HCT116 (cell line): ENCODE results near the gene PCBP3. TPM values are rescaled to one million over a fixed set of nuclear protein-coding genes. Genes with fewer than 3 reads are reported as not detected.

Experiments
- ATAC-seq: fragments of 200-7000 bp; cut with Tn5 transposase; 2 replicates; pipeline ENCODE4 v1.9.1; 2020; ENCODE audit warnings: mild to moderate bottlenecking, moderate library complexity
- BruUV-seq: library from RNA; stranded (reverse); fragments of 400-500 nt; replicated peaks from 2 replicates; lab custom pipeline; 2021; lab: Mats Ljungman, UMichigan
- CTCF ChIA-PET: fragments of 300-600 bp; sonication (Branson Sonifier 250); formaldehyde crosslinking; loops from one replicate; lab custom pipeline; 2021; ENCODE audit warnings: antibody characterized with exemption; lab: Charles Lee
- POLR2A ChIA-PET: fragments of 300-600, 350-600 bp; sonication (Branson Sonifier 250); formaldehyde crosslinking; loops from one replicate; lab custom pipeline; 2021; ENCODE audit warnings: antibody characterized with exemption; lab: Charles Lee
- RAD21 ChIA-PET, 2 experiments: fragments of 300-600 bp; sonication (Branson Sonifier 250); formaldehyde crosslinking; loops; one replicate each; lab custom pipeline; 2023; ENCODE audit warnings: low total read pairs in 2 of 2; ENCODE audit not compliant: uncharacterized antibody in 2 of 2, unreplicated experiment in 2 of 2, low non-redundant PET in 1 of 2; lab: Charles Lee
- DNase-seq: peaks from one replicate; pipeline ENCODE4 v3.0.0-alpha.2; 2010; ENCODE audit warnings: low read depth, low spot score
- H2AFZ ChIP-seq: fragments of 200-600 bp; shearing (Covaris generic), sonication (generic); 2 replicates; pipeline ENCODE4 v1.6.1; 2017; ENCODE audit warnings: low read depth, mixed run types, mixed read lengths, antibody characterized with exemption, low read length; ENCODE audit not compliant: poor library complexity, severe bottlenecking
- H3K27ac ChIP-seq: 2 replicates; pipeline ENCODE4 v1.5.1; 2012; ENCODE audit warnings: low read depth, low read length
- H3K27me3 ChIP-seq: fragments of 200-600 bp; sonication (generic); 2 replicates; pipeline ENCODE4 v1.6.1; 2016; ENCODE audit warnings: mixed run types, low read length, mixed read lengths; ENCODE audit not compliant: insufficient read depth
- H3K36me3 ChIP-seq, 2 experiments: fragments of 200-500 bp in 1 of 2; fragments of 200-600 bp in 1 of 2; sonication (Bioruptor generic) in 1 of 2; sonication (generic) in 1 of 2; 2 replicates each; pipeline versions ENCODE4 v1.5.1 to v1.6.1; 2014 to 2016; ENCODE audit warnings: low read length in 2 of 2, inconsistent platforms in 1 of 2, mixed read lengths in 1 of 2, mixed run types in 1 of 2; ENCODE audit not compliant: insufficient read depth in 2 of 2, control insufficient read depth in 1 of 2
- H3K4me1 ChIP-seq, 2 experiments: fragments of 200-600 bp in 1 of 2; sonication (generic) in 1 of 2; 2 replicates each; pipeline versions ENCODE4 v1.5.1 to v1.6.1; 2012 to 2017; ENCODE audit warnings: low read length in 2 of 2, inconsistent platforms in 1 of 2, mild to moderate bottlenecking in 1 of 2, mixed read lengths in 1 of 2, mixed run types in 1 of 2, moderate library complexity in 1 of 2; ENCODE audit not compliant: insufficient read depth in 2 of 2, control insufficient read depth in 1 of 2
- H3K4me2 ChIP-seq: fragments of 200-600 bp; sonication (generic); 2 replicates; pipeline ENCODE4 v1.6.1; 2017; ENCODE audit warnings: mixed run types, low read length, mixed read lengths
- H3K4me3 ChIP-seq, 2 experiments: fragments of 200-600 bp in 1 of 2; sonication (generic) in 1 of 2; replicated peaks in 1 of 2; 2 replicates each; pipeline ENCODE4 v1.5.1; 2011 to 2016; ENCODE audit warnings: low read length in 2 of 2, control low read depth in 1 of 2, low read depth in 1 of 2, mild to moderate bottlenecking in 1 of 2, mixed read lengths in 1 of 2, mixed run types in 1 of 2
- H3K79me2 ChIP-seq: fragments of 200-600 bp; sonication (generic); 2 replicates; pipeline ENCODE4 v1.6.1; 2017; ENCODE audit warnings: mild to moderate bottlenecking, mixed run types, low read length, moderate library complexity, mixed read lengths; ENCODE audit not compliant: insufficient read depth
- H3K9ac ChIP-seq: fragments of 200-600 bp; sonication (generic); 2 replicates; pipeline ENCODE4 v1.6.1; 2016; ENCODE audit warnings: low read length, mixed read lengths
- H3K9me2 ChIP-seq: fragments of 200-600 bp; sonication (generic), shearing (Covaris generic); 2 replicates; pipeline ENCODE4 v1.6.1; 2017; ENCODE audit warnings: mixed run types, mild to moderate bottlenecking, moderate library complexity; ENCODE audit not compliant: insufficient read depth
- H3K9me3 ChIP-seq, 2 experiments: fragments of 200-500 bp in 1 of 2; fragments of 200-600 bp in 1 of 2; sonication (Bioruptor generic) in 1 of 2; sonication (generic) in 1 of 2; 2 replicates each; pipeline ENCODE4 v1.6.1; 2014 to 2017; ENCODE audit warnings: low read length in 2 of 2, mixed read lengths in 2 of 2, inconsistent platforms in 1 of 2, low read depth in 1 of 2, mild to moderate bottlenecking in 1 of 2, mixed run types in 1 of 2, moderate library complexity in 1 of 2; ENCODE audit not compliant: control insufficient read depth in 1 of 2, insufficient read depth in 1 of 2
- H4K20me1 ChIP-seq: fragments of 200-600 bp; sonication (generic), shearing (Covaris generic); 2 replicates; pipeline ENCODE4 v1.6.1; 2017; ENCODE audit warnings: mixed run types, mild to moderate bottlenecking, moderate library complexity; ENCODE audit not compliant: insufficient read depth
- CBX3 ChIP-seq: IDR thresholded peaks from 2 replicates; pipeline ENCODE4 v1.6.1; 2012; ENCODE audit warnings: low read depth
- CEBPB ChIP-seq: IDR thresholded peaks from 2 replicates; pipeline ENCODE4 v1.6.1; 2012; ENCODE audit warnings: low read depth
- ELF1 ChIP-seq: IDR thresholded peaks from 2 replicates; pipeline ENCODE4 v1.6.1; 2012; ENCODE audit warnings: low read depth, borderline replicate concordance
- EZH2 ChIP-seq: fragments of 200-600 bp; sonication (generic); IDR thresholded peaks from 2 replicates; pipeline ENCODE4 v1.6.1; 2017; ENCODE audit warnings: antibody characterized with exemption, mixed run types
- EZH2phosphoT487 ChIP-seq: fragments of 200-600 bp; IDR thresholded peaks from 2 replicates; pipeline ENCODE4 v1.6.1; 2018; ENCODE audit warnings: antibody characterized with exemption, borderline replicate concordance
- JUND ChIP-seq: IDR thresholded peaks from 2 replicates; pipeline ENCODE4 v1.6.1; 2012
- MAX ChIP-seq: IDR thresholded peaks from 2 replicates; pipeline ENCODE4 v1.6.1; 2012
- POLR2A ChIP-seq: IDR thresholded peaks from 2 replicates; pipeline ENCODE4 v1.7.0; 2011; ENCODE audit warnings: borderline replicate concordance; ENCODE audit not compliant: insufficient read depth, insufficient read length; ENCODE audit errors: extremely low read depth
- POLR2AphosphoS5 ChIP-seq: IDR thresholded peaks from 2 replicates; pipeline ENCODE4 v1.6.1; 2011; ENCODE audit warnings: mild to moderate bottlenecking, low read depth, low read length, moderate library complexity
- SIN3A ChIP-seq: IDR thresholded peaks from 2 replicates; pipeline ENCODE4 v1.6.1; 2012; ENCODE audit warnings: low read depth
- SP1 ChIP-seq: IDR thresholded peaks from 2 replicates; pipeline ENCODE4 v1.6.1; 2012; ENCODE audit warnings: low read depth
- SRF ChIP-seq: IDR thresholded peaks from 2 replicates; pipeline ENCODE4 v1.6.1; 2012; ENCODE audit warnings: low read depth
- YY1 ChIP-seq: IDR thresholded peaks from 2 replicates; pipeline ENCODE4 v1.6.1; 2011; ENCODE audit warnings: low read length, low read depth, moderate library complexity, mild to moderate bottlenecking; ENCODE audit not compliant: insufficient replicate concordance; ENCODE audit errors: extremely low read depth
- ZFX ChIP-seq: fragments of 450-650 bp; IDR thresholded peaks from 2 replicates; pipeline ENCODE4 v1.6.1; 2017
- ZNF274 ChIP-seq: fragments of 200-500 bp; sonication (Bioruptor generic); IDR thresholded peaks from 2 replicates; pipeline ENCODE4 v1.6.1; 2014; ENCODE audit warnings: mild to moderate bottlenecking, low read depth, low read length, inconsistent platforms
- intact Hi-C: fragments of 100-400 bp; cut with micrococcal nuclease; formaldehyde crosslinking; loops from 2 replicates; pipeline ENCODE4 v1.10.0; 2022
- total RNA-seq: library from RNA; stranded (reverse); gene quantifications from one replicate; pipeline ENCODE4 v1.2.1, GENCODE V29; 2021; ENCODE audit not compliant: unreplicated experiment
- TF ChIP-seq, protein P1 (sequence below): IDR thresholded peaks from 2 replicates; pipeline ENCODE4 v1.6.1; 2011; ENCODE audit warnings: mild to moderate bottlenecking, low read length, moderate library complexity; ENCODE audit not compliant: insufficient replicate concordance; ENCODE audit errors: extremely low read depth

The PCBP3 gene
- total RNA-seq, 1 experiment from 2014 or later: 3.1 TPM

GRCh38 chr21:45911806-45912325, 268.3 kb downstream of the PCBP3 start:
- no peak for TF ChIP-seq CEBPB
- no peak for TF ChIP-seq ZFX
- TF ChIP-seq EZH2phosphoT487: no peak
- TF ChIP-seq MAX: no peak
- TF ChIP-seq JUND: no peak
- TF ChIP-seq SRF: no peak
- TF ChIP-seq, protein P1, sequence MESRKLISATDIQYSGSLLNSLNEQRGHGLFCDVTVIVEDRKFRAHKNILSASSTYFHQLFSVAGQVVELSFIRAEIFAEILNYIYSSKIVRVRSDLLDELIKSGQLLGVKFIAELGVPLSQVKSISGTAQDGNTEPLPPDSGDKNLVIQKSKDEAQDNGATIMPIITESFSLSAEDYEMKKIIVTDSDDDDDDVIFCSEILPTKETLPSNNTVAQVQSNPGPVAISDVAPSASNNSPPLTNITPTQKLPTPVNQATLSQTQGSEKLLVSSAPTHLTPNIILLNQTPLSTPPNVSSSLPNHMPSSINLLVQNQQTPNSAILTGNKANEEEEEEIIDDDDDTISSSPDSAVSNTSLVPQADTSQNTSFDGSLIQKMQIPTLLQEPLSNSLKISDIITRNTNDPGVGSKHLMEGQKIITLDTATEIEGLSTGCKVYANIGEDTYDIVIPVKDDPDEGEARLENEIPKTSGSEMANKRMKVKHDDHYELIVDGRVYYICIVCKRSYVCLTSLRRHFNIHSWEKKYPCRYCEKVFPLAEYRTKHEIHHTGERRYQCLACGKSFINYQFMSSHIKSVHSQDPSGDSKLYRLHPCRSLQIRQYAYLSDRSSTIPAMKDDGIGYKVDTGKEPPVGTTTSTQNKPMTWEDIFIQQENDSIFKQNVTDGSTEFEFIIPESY: no peak
- no peak for TF ChIP-seq ZNF274
- no peak for TF ChIP-seq YY1
- no peak for TF ChIP-seq CBX3
- TF ChIP-seq EZH2: no peak
- no peak for TF ChIP-seq POLR2AphosphoS5
- TF ChIP-seq POLR2A: no peak
- TF ChIP-seq SP1: no peak
- TF ChIP-seq SIN3A: no peak
- no peak for TF ChIP-seq ELF1
- TF ChIP-seq, all 23 proteins: peak for 0
- H3K27ac ChIP-seq: no peak overlapping the region
- no peaks in the 10 kb centered on the region for H3K79me2 ChIP-seq
- RAD21 ChIA-PET: no interaction called here
- no peaks in the 10 kb centered on the region for H3K27me3 ChIP-seq
- BruUV-seq: no TSS peak
- POLR2A ChIA-PET: no interaction called here
- no peak overlapping the region for H3K4me2 ChIP-seq
- DNase-seq (no peak), ATAC-seq (no peak)
- H3K9ac ChIP-seq: no peak overlapping the region
- no peaks in the 10 kb centered on the region for H3K9me2 ChIP-seq
- peaks cover 0 to 2% of the 10 kb centered on the region in 2 experiments; a peak in 1 of 4 replicates for H3K4me1 ChIP-seq
- intact Hi-C loops: no loop called here
- no peak overlapping the region for H3K4me3 ChIP-seq
- no peaks in the 10 kb centered on the region for H4K20me1 ChIP-seq
- CTCF ChIA-PET: no interaction called here
- no peak overlapping the region for H2AFZ ChIP-seq
- H3K36me3 ChIP-seq: no peaks in the 10 kb centered on the region
- H3K9me3 ChIP-seq: no peaks in the 10 kb centered on the region
